GM21576 (cell line): ENCODE data around the gene CNTNAP2.
"Not testable (repeated sequence)": the region's sequence is repeated elsewhere in the genome, so short reads cannot be mapped to it uniquely, and the experiment has no call there.

Experiments used
- ATAC-seq: cut with Tn5 transposase; IDR thresholded peaks from one replicate; pipeline ENCODE4 v1.9.1; 2021; ENCODE audit warnings: mild to moderate bottlenecking, moderate library complexity; ENCODE audit not compliant: unreplicated experiment

Gene CNTNAP2

GRCh38 chr7:147078312-147078711, 961.7 kb downstream of the CNTNAP2 start:
- no peak for ATAC-seq

- no peak for ATAC-seq
These were observed 962.5 kb downstream of the CNTNAP2 start for GRCh38 chr7:147079083-147079482.

- ATAC-seq = no peak
These were observed 963.4 kb downstream of the CNTNAP2 start for GRCh38 chr7:147079921-147080420.

GRCh38 chr7:147081117-147081516, 964.5 kb downstream of the CNTNAP2 start:
- ATAC-seq = no peak

GRCh38 chr7:147089051-147089461, 972.5 kb downstream of the CNTNAP2 start:
- ATAC-seq = no peak

GRCh38 chr7:147089608-147090007, 973.0 kb downstream of the CNTNAP2 start:
- no peak for ATAC-seq

GRCh38 chr7:147096629-147097028, 980.0 kb downstream of the CNTNAP2 start:
- ATAC-seq = no peak

GRCh38 chr7:147103224-147103623, 986.6 kb downstream of the CNTNAP2 start:
- ATAC-seq = no peak

- no peak for ATAC-seq
These were observed 990.1 kb downstream of the CNTNAP2 start for GRCh38 chr7:147106746-147107145.

- ATAC-seq = not testable (repeated sequence)
These were observed 997.9 kb downstream of the CNTNAP2 start for GRCh38 chr7:147114525-147114924.

- ATAC-seq = no peak
These were observed 1019.8 kb downstream of the CNTNAP2 start for GRCh38 chr7:147136352-147136751.

- no peak for ATAC-seq
These were observed 1028.6 kb downstream of the CNTNAP2 start for GRCh38 chr7:147145194-147145593.

- no peak for ATAC-seq
These were observed 1029.6 kb downstream of the CNTNAP2 start for GRCh38 chr7:147146169-147146568.

GRCh38 chr7:147151661-147152060, 1035.1 kb downstream of the CNTNAP2 start:
- ATAC-seq = no peak

GRCh38 chr7:147153571-147153970, 1037.0 kb downstream of the CNTNAP2 start:
- no peak for ATAC-seq

GRCh38 chr7:147161405-147161804, 1044.8 kb downstream of the CNTNAP2 start:
- ATAC-seq = no peak

- no peak for ATAC-seq
These were observed 1053.9 kb downstream of the CNTNAP2 start for GRCh38 chr7:147170341-147171012.

- no peak for ATAC-seq
These were observed 1054.4 kb downstream of the CNTNAP2 start for GRCh38 chr7:147171013-147171391.

GRCh38 chr7:147173883-147174282, 1057.3 kb downstream of the CNTNAP2 start:
- ATAC-seq = no peak

- ATAC-seq = no peak
These were observed 1066.3 kb downstream of the CNTNAP2 start for GRCh38 chr7:147182874-147183273.

GRCh38 chr7:147183276-147183675, 1066.7 kb downstream of the CNTNAP2 start:
- ATAC-seq = no peak

GRCh38 chr7:147188467-147188866, 1071.9 kb downstream of the CNTNAP2 start:
- ATAC-seq = no peak

GRCh38 chr7:147193476-147193875, 1076.9 kb downstream of the CNTNAP2 start:
- no peak for ATAC-seq
